ENCODE results near the gene GRID2. TPM values are rescaled to one million over a fixed set of nuclear protein-coding genes. Genes with fewer than 3 reads are reported as not detected.

GRID2 gene
- total RNA-seq, 4 donors from 2014 or later: 0.16 TPM; not detected in 3

- Histone ChIP-seq H3K4me3 (no peak overlapping the region), H3K36me3 (no peaks in the 10 kb centered on the region), H3K27me3 (no peaks in the 10 kb centered on the region), H3K4me1 (no peaks in the 10 kb centered on the region), H3K27ac (no peak overlapping the region), H3K9me3 (no peaks in the 10 kb centered on the region)
- WGBS, 2 donors (ENCODE audit: low coverage in 1 of 2): 49 to 72% methylated on average over 3 to 4 of the region's 4 CpGs
- TF ChIP-seq EP300 (IDR thresholded peaks at IDR 0.05; ENCODE audit: low read depth) (no peak), POLR2AphosphoS5 (IDR thresholded peaks at IDR 0.05) (no peak), CTCF (IDR thresholded peaks at IDR 0.05) (no peak), POLR2A (IDR thresholded peaks at IDR 0.05) (no peak)
- DNase-seq: no peak
- in situ Hi-C loops (cut with MboI; ENCODE audit: low pct_ligation_motif_present in 1 of 4, low pct_unique_long_range_greater_than_20kb in 1 of 4, low sequenced_read_pairs in 3 of 4): no loop called here
- intact Hi-C loops (cut with DNase I; ENCODE audit: low total_unique reads): no loop called here
These were observed 782.6 kb downstream of the GRID2 start for GRCh38 chr4:93086356-93086755.

GRCh38 chr4:93092765-93093164 is 789.0 kb downstream of the GRID2 start:
- TF ChIP-seq EP300 (IDR thresholded peaks at IDR 0.05; ENCODE audit: low read depth): no peak
- intact Hi-C loops (cut with DNase I; ENCODE audit: low total_unique reads) (no loop called here), in situ Hi-C loops (cut with MboI; ENCODE audit: low pct_ligation_motif_present in 1 of 4, low pct_unique_long_range_greater_than_20kb in 1 of 4, low sequenced_read_pairs in 3 of 4) (no loop called here)
- Histone ChIP-seq H3K4me1 (no peaks in the 10 kb centered on the region), H3K27me3 (no peaks in the 10 kb centered on the region), H3K4me3 (no peak overlapping the region), H3K9me3 (no peaks in the 10 kb centered on the region), H3K36me3 (no peaks in the 10 kb centered on the region), H3K27ac (no peak overlapping the region)
- 80 to 85% methylated on average over 1 to 2 of the region's 2 CpGs for WGBS, 2 donors (ENCODE audit: low coverage in 1 of 2)
- no peak for DNase-seq

- H3K36me3 ChIP-seq: no peaks in the 10 kb centered on the region
- no peak overlapping the region for H3K27ac ChIP-seq
- no peaks in the 10 kb centered on the region for H3K4me1 ChIP-seq
- no peaks in the 10 kb centered on the region for H3K9me3 ChIP-seq
- no peak for DNase-seq
- in situ Hi-C loops (cut with MboI; ENCODE audit: low pct_ligation_motif_present in 1 of 4, low pct_unique_long_range_greater_than_20kb in 1 of 4, low sequenced_read_pairs in 3 of 4) (no loop called here), intact Hi-C loops (cut with DNase I; ENCODE audit: low total_unique reads) (no loop called here)
- H3K4me3 ChIP-seq: no peak overlapping the region
- H3K27me3 ChIP-seq: no peaks in the 10 kb centered on the region
- TF ChIP-seq POLR2AphosphoS5 (IDR thresholded peaks at IDR 0.05) (no peak), CTCF (IDR thresholded peaks at IDR 0.05) (no peak), EP300 (IDR thresholded peaks at IDR 0.05; ENCODE audit: low read depth) (no peak), POLR2A (IDR thresholded peaks at IDR 0.05) (no peak)
- 82 to 88% methylated on average over 7 of the region's 7 CpGs for WGBS, 2 donors (ENCODE audit: low coverage in 1 of 2)
These were observed 799.3 kb downstream of the GRID2 start for GRCh38 chr4:93103042-93103441.

- no peak for DNase-seq
- TF ChIP-seq EP300 (IDR thresholded peaks at IDR 0.05; ENCODE audit: low read depth) (no peak), POLR2A (IDR thresholded peaks at IDR 0.05) (no peak), POLR2AphosphoS5 (IDR thresholded peaks at IDR 0.05) (no peak), CTCF (IDR thresholded peaks at IDR 0.05) (no peak)
- no peak overlapping the region for H3K27ac ChIP-seq
- no peak overlapping the region for H3K4me3 ChIP-seq
- WGBS, 2 donors (ENCODE audit: low coverage in 1 of 2): 45 to 80% methylated on average over 1 of the region's 1 CpG
- no peaks in the 10 kb centered on the region for H3K4me1 ChIP-seq
- no peaks in the 10 kb centered on the region for H3K27me3 ChIP-seq
- H3K9me3 ChIP-seq: no peaks in the 10 kb centered on the region
- no peaks in the 10 kb centered on the region for H3K36me3 ChIP-seq
- in situ Hi-C loops (cut with MboI; ENCODE audit: low pct_ligation_motif_present in 1 of 4, low pct_unique_long_range_greater_than_20kb in 1 of 4, low sequenced_read_pairs in 3 of 4) (no loop called here), intact Hi-C loops (cut with DNase I; ENCODE audit: low total_unique reads) (no loop called here)
These were observed 812.9 kb downstream of the GRID2 start for GRCh38 chr4:93116624-93117023.

- no peak for TF ChIP-seq POLR2AphosphoS5 (IDR thresholded peaks at IDR 0.05)
- no peak for TF ChIP-seq EP300 (IDR thresholded peaks at IDR 0.05; ENCODE audit: low read depth)
- H3K4me1 ChIP-seq: no peaks in the 10 kb centered on the region
- intact Hi-C loops (cut with DNase I; ENCODE audit: low total_unique reads): no loop called here
- H3K27ac ChIP-seq: no peak overlapping the region
- H3K4me3 ChIP-seq: no peak overlapping the region
- no peaks in the 10 kb centered on the region for H3K27me3 ChIP-seq
- H3K9me3 ChIP-seq: no peaks in the 10 kb centered on the region
- H3K36me3 ChIP-seq: no peaks in the 10 kb centered on the region
- DNase-seq: no peak
- WGBS, 2 donors (ENCODE audit: low coverage in 1 of 2): 77 to 80% methylated on average over 2 of the region's 2 CpGs
- in situ Hi-C loops (cut with MboI; ENCODE audit: low pct_ligation_motif_present in 1 of 4, low pct_unique_long_range_greater_than_20kb in 1 of 4, low sequenced_read_pairs in 3 of 4): no loop called here
These were observed 823.7 kb downstream of the GRID2 start for GRCh38 chr4:93127489-93127888.

Measured in transverse colon (tissue), 4 donors.